Fibroblast of lung (primary cell): Measurements from ENCODE around the gene GPR37L1. TPM values are rescaled to one million over a fixed set of nuclear protein-coding genes. Genes with fewer than 3 reads are reported as not detected.
"Not testable (repeated sequence)": the region's sequence is repeated elsewhere in the genome, so short reads cannot be mapped to it uniquely, and the experiment has no call there.

ENCODE experiments used
- DNase-seq, 2 donors: peaks; one replicate each; pipeline versions ENCODE4 v3.0.0 to v3.0.0-alpha.2; 2010; ENCODE audit warnings: low read depth in 2 of 2
- H2AFZ ChIP-seq: 2 replicates; pipeline ENCODE4 v1.5.1; 2012; ENCODE audit warnings: low read length, control low read depth, inconsistent platforms
- H3K27ac ChIP-seq: 2 replicates; pipeline ENCODE4 v1.5.1; 2011; ENCODE audit warnings: low read length, control low read depth; ENCODE audit not compliant: insufficient read depth
- H3K27me3 ChIP-seq: 2 replicates; pipeline ENCODE4 v1.5.1; 2011; ENCODE audit warnings: mild to moderate bottlenecking, low read length; ENCODE audit not compliant: control insufficient read depth, insufficient read depth
- H3K36me3 ChIP-seq: 2 replicates; pipeline ENCODE4 v1.5.1; 2011; ENCODE audit warnings: low read length; ENCODE audit not compliant: control insufficient read depth, insufficient read depth
- H3K4me1 ChIP-seq: 2 replicates; pipeline ENCODE4 v1.5.1; 2011; ENCODE audit warnings: low read length; ENCODE audit not compliant: control insufficient read depth, insufficient read depth; ENCODE audit errors: extremely low read depth
- H3K4me2 ChIP-seq: 2 replicates; pipeline ENCODE4 v1.5.1; 2011; ENCODE audit warnings: low read length, control low read depth; ENCODE audit not compliant: insufficient read depth; ENCODE audit errors: extremely low read depth
- H3K4me3 ChIP-seq, 4 experiments: fragments of 200-600 bp in 1 of 4; sonication (generic) in 1 of 4; replicated peaks in 1 of 4; 2 replicates each; pipeline ENCODE4 v1.5.1; 2011 to 2016; ENCODE audit warnings: low read length in 4 of 4, low read depth in 3 of 4, mild to moderate bottlenecking in 3 of 4, control low read depth in 2 of 4, inconsistent platforms in 1 of 4, mixed read lengths in 1 of 4; ENCODE audit not compliant: insufficient read depth in 1 of 4; ENCODE audit errors: control extremely low read depth in 1 of 4
- H3K79me2 ChIP-seq: 2 replicates; pipeline ENCODE4 v1.5.1; 2012; ENCODE audit warnings: mild to moderate bottlenecking, low read length, inconsistent platforms; ENCODE audit not compliant: control insufficient read depth, insufficient read depth
- H3K9ac ChIP-seq: 2 replicates; pipeline ENCODE4 v1.5.1; 2011; ENCODE audit warnings: mild to moderate bottlenecking, low read length, control low read depth; ENCODE audit not compliant: insufficient read depth
- H3K9me3 ChIP-seq: 2 replicates; pipeline ENCODE4 v1.5.1; 2012; ENCODE audit warnings: low read depth, low read length; ENCODE audit not compliant: control insufficient read depth, insufficient read depth
- H4K20me1 ChIP-seq: 2 replicates; pipeline ENCODE4 v1.5.1; 2011; ENCODE audit warnings: low read length; ENCODE audit not compliant: control insufficient read depth, insufficient read depth; ENCODE audit errors: extremely low read depth
- EZH2 ChIP-seq: IDR thresholded peaks from 2 replicates; pipeline ENCODE4 v1.5.1; 2012; ENCODE audit warnings: low read length, control low read depth, mild to moderate bottlenecking; ENCODE audit errors: missing control alignments
- polyA plus RNA-seq, 2 donors: library from polyadenylated mRNA; depleted of rRNA in 1 of 2; stranded (reverse) in 1 of 2; unstranded in 1 of 2; fragments of >200 nt; gene quantifications; 2 replicates each; pipeline ENCODE4 v1.2.1, GENCODE V29; 2011 to 2012; ENCODE audit warnings: missing spikeins in 1 of 2
- total RNA-seq: library from RNA; depleted of rRNA; stranded (reverse); fragments of >200 nt; gene quantifications from 2 replicates; pipeline ENCODE4 v1.2.1, GENCODE V29; 2014
- TF ChIP-seq, protein P1 (sequence below), 2 donors: IDR thresholded peaks in 1 of 2; conservative IDR thresholded peaks in 1 of 2; 1 replicate in 1 of 2; 2 replicates in 1 of 2; pipeline ENCODE4 v1.5.1; 2011 to 2012; ENCODE audit warnings: low read length in 2 of 2, control low read depth in 1 of 2, inconsistent platforms in 1 of 2, low read depth in 1 of 2, mild to moderate bottlenecking in 1 of 2

GPR37L1 gene
- total and polyA plus RNA-seq, 2 donors (not counting 1 experiment from before 2014, with no cell fraction given): not detected

DNA sequence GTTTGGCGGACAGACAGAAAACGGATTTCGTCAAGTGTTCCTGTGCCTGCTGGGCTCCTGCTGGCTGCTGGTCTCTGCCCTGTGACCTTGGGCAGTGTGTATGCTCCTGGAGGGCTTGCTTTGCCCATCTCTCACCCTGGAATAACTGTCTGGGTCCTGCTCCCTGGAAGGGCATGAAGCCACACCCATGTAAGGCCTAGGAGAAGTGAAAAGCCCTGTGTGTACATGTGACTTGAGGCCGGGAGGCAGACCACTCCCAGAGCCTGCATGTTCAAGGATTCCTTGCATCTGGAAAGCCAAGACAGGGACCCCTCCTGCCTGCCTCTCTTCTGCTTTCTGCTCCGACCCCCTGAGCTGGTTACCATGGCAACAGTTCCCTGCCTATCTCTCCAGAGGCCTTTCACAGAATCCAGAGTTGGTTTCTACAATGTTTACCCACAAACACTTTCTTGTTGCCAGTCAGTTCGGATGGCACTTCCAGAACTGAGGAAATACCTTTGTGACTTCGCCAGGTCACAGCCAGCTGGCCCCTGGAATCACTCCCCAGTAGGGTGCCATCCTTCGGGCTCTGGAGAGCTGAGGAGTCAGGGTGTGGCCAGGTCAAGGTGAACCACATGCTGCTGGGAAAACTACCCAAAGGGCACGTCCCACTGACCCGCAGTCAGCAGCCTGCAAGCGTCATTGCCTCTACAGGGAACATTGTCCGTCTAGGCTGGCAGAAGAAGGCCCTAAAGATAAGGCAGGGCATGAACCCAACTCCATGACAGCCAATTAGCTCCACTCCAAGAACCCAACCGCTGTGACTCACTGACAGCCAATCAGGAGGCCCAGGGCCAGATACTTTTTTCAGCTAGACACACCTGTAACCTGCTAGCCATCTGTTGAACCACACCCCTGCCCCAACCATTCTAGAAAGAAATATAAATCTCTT, 14.7 kb upstream of the GPR37L1 start:
- DNase-seq: no peak
- no peaks in the 10 kb centered on the region for H4K20me1 ChIP-seq
- no peaks in the 10 kb centered on the region for H3K9me3 ChIP-seq
- no peak overlapping the region for H3K4me2 ChIP-seq
- no peaks in the 10 kb centered on the region for H3K79me2 ChIP-seq
- H2AFZ ChIP-seq: no peak overlapping the region
- no peaks in the 10 kb centered on the region for H3K36me3 ChIP-seq
- H3K27me3 ChIP-seq: peaks cover 2% of the 10 kb centered on the region
- H3K9ac ChIP-seq: no peak overlapping the region
- TF ChIP-seq EZH2: no peak
- TF ChIP-seq, protein P1, sequence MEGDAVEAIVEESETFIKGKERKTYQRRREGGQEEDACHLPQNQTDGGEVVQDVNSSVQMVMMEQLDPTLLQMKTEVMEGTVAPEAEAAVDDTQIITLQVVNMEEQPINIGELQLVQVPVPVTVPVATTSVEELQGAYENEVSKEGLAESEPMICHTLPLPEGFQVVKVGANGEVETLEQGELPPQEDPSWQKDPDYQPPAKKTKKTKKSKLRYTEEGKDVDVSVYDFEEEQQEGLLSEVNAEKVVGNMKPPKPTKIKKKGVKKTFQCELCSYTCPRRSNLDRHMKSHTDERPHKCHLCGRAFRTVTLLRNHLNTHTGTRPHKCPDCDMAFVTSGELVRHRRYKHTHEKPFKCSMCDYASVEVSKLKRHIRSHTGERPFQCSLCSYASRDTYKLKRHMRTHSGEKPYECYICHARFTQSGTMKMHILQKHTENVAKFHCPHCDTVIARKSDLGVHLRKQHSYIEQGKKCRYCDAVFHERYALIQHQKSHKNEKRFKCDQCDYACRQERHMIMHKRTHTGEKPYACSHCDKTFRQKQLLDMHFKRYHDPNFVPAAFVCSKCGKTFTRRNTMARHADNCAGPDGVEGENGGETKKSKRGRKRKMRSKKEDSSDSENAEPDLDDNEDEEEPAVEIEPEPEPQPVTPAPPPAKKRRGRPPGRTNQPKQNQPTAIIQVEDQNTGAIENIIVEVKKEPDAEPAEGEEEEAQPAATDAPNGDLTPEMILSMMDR (conservative IDR thresholded peaks at IDR 0.05 in 1 of 2, IDR thresholded peaks at IDR 0.05 in 1 of 2; ENCODE audit: low read depth in 1 of 2, low read length in 2 of 2): no peak
- H3K27ac ChIP-seq: no peak overlapping the region
- no peak overlapping the region for H3K4me3 ChIP-seq
- peaks cover 4% of the 10 kb centered on the region for H3K4me1 ChIP-seq

DNA sequence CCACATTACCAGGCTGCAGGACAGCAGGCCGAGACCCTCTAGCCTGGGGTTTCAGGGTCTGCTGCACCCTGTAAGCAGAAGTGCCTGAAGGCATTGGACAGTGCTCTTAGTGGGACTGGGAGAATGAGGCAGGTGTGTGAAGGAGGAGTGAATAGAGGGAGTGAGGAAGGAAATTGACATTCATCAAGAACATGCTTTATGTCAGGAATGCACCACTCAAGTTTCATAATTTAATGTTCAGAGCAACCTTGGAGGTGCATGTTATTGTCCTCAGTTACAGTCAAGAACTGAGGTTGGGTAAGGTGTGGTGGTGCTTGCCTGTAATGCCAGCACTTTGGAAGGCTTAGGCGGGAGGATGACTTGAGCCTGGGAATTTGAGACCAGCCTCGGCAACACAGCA, 11.7 kb upstream of the GPR37L1 start:
- Histone ChIP-seq H3K27ac (no peak overlapping the region), H3K4me2 (no peak overlapping the region), H3K4me3 (no peak overlapping the region), H3K9ac (no peak overlapping the region), H3K4me1 (peaks cover 6% of the 10 kb centered on the region), H4K20me1 (no peaks in the 10 kb centered on the region), H3K79me2 (no peaks in the 10 kb centered on the region), H3K36me3 (no peaks in the 10 kb centered on the region), H3K27me3 (peaks cover 11% of the 10 kb centered on the region), H2AFZ (no peak overlapping the region), H3K9me3 (no peaks in the 10 kb centered on the region)
- DNase-seq: no peak
- TF ChIP-seq, protein P1 (conservative IDR thresholded peaks at IDR 0.05 in 1 of 2, IDR thresholded peaks at IDR 0.05 in 1 of 2; ENCODE audit: low read depth in 1 of 2, low read length in 2 of 2): no peak
- TF ChIP-seq EZH2: no peak

DNA sequence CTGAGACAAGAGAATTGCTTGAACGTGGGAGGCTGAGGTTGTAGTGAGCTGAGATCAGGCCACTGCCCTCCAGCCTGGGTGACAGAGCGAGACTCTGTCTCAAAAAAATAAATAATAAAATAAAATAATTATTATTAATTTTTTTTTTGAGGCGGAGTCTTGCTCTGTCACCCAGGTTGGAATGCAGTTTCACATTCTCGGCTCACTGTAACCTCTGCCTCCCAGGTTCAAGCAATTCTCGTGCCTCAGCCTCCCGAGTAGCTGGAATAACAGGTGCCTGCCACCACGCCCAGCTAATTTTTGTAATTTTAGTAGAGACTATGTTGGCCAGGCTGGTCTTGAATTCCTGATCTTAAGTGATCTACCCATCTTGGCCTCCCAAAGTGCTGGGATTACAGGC, 11.1 kb upstream of the GPR37L1 start:
- not testable (repeated sequence) for H3K79me2 ChIP-seq, H4K20me1 ChIP-seq, H3K9me3 ChIP-seq, H3K4me2 ChIP-seq, H3K9ac ChIP-seq, H3K4me3 ChIP-seq, DNase-seq, H3K36me3 ChIP-seq, H2AFZ ChIP-seq, H3K27ac ChIP-seq, H3K4me1 ChIP-seq
- peaks cover 11% of the 10 kb centered on the region for H3K27me3 ChIP-seq
